ENCODE results near the gene POU5F1. TPM values are rescaled to one million over a fixed set of nuclear protein-coding genes. Genes with fewer than 3 reads are reported as not detected.

The POU5F1 gene
- total and polyA plus RNA-seq, 12 donors: 0.29 to 2.0 (median 0.39) TPM; not detected in 1

GRCh38 chr6:31157513-31158139 lies 12.9 kb downstream of the POU5F1 start, which contains the start of gene CCHCR1:
TSS of gene CCHCR1 (minus strand) at chr6:31157802. CDS start at chr6:31157600, 202 bp downstream.
- Histone ChIP-seq H3K27me3 (no peaks in the 10 kb centered on the region), H3K4me1 (peaks cover 3 to 32% (median 21%) of the 10 kb centered on the region in 9 donors), H3K9me3 (no peaks in the 10 kb centered on the region), H3K4me3 (peak within 1 kb of the TSS; percentile 32 to 99 (median 68)), H3K36me3 (peaks cover 0 to 47% (median 0%) of the 10 kb centered on the region in 9 donors), H3K27ac (peak within 1 kb of the TSS in 9 of 10 donors; percentile 27 to 86 (median 74))
- WGBS, 2 donors: 7 to 9% methylated on average over 14 of the region's 14 CpGs
- DNase-seq: no peak
- ATAC-seq: peak in 5 of 8 donors; percentile 15 to 55 (median 16)
- TF ChIP-seq, protein P1, sequence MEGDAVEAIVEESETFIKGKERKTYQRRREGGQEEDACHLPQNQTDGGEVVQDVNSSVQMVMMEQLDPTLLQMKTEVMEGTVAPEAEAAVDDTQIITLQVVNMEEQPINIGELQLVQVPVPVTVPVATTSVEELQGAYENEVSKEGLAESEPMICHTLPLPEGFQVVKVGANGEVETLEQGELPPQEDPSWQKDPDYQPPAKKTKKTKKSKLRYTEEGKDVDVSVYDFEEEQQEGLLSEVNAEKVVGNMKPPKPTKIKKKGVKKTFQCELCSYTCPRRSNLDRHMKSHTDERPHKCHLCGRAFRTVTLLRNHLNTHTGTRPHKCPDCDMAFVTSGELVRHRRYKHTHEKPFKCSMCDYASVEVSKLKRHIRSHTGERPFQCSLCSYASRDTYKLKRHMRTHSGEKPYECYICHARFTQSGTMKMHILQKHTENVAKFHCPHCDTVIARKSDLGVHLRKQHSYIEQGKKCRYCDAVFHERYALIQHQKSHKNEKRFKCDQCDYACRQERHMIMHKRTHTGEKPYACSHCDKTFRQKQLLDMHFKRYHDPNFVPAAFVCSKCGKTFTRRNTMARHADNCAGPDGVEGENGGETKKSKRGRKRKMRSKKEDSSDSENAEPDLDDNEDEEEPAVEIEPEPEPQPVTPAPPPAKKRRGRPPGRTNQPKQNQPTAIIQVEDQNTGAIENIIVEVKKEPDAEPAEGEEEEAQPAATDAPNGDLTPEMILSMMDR (IDR thresholded peaks at IDR 0.05): no peak
- intact Hi-C loops (cut with DNase I): loop anchor here in 1 of 10 donors (5.0 kb wide), 1 partner anchor 35 kb away; no protein-coding TSS in a partner anchor

GRCh38 chr6:31156641-31157040 lies 13.8 kb downstream of the POU5F1 start:
- intact Hi-C loops (cut with DNase I): loop anchor here in 1 of 10 donors (5.0 kb wide), 1 partner anchor 36 kb away; no protein-coding TSS in a partner anchor

GRCh38 chr6:31154436-31154835 lies 16.0 kb downstream of the POU5F1 start:
- ATAC-seq (no peak), DNase-seq (no peak)

More at GRCh38 chr6:31156641-31157040, 13.8 kb downstream of the POU5F1 start:
- no peak for ATAC-seq
- H3K4me1 ChIP-seq: peaks cover 3 to 32% (median 21%) of the 10 kb centered on the region in 9 donors
- DNase-seq: no peak
- no peaks in the 10 kb centered on the region for H3K27me3 ChIP-seq
- H3K36me3 ChIP-seq: peaks cover 0 to 40% (median 0%) of the 10 kb centered on the region in 9 donors
- WGBS, 2 donors: 94 to 97% methylated on average over 7 of the region's 7 CpGs
- TF ChIP-seq, protein P1 (IDR thresholded peaks at IDR 0.05): no peak
- no peak overlapping the region for H3K4me3 ChIP-seq
- H3K27ac ChIP-seq: no peak overlapping the region
- H3K9me3 ChIP-seq: no peaks in the 10 kb centered on the region

DNA sequence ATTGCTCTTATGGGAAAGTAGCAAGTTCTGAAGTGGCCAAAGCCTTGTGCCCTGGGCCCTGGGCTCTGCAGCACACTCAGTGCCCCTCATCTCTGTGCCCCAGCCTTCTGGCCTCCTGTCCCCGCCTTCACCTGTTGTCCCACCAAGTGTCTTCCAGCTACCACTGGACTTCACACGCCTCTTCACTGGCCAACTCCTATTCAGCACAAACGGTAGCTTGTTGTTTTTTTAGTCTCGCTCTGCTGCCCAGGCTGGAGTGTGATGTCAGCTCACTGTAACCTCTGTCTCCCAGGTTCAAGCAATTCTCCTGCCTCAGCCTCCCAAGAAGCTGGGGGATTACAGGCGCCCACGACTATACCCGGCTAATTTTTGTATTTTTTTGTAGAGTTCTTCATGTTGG lies 17.7 kb downstream of the POU5F1 start:
- TF ChIP-seq, protein P1 (IDR thresholded peaks at IDR 0.05): no peak
- intact Hi-C loops (cut with DNase I): no loop called here
- DNase-seq (no peak), ATAC-seq (no peak)
- peaks cover 3 to 11% (median 7%) of the 10 kb centered on the region in 9 donors for H3K4me1 ChIP-seq
- no peaks in the 10 kb centered on the region for H3K9me3 ChIP-seq
- H3K36me3 ChIP-seq: peaks cover 0 to 66% (median 0%) of the 10 kb centered on the region in 9 donors
- no peak overlapping the region for H3K27ac ChIP-seq
- no peak overlapping the region for H3K4me3 ChIP-seq
- H3K27me3 ChIP-seq: no peaks in the 10 kb centered on the region
- WGBS, 2 donors: 89 to 95% methylated on average over 7 of the region's 7 CpGs

More at GRCh38 chr6:31154436-31154835, 16.0 kb downstream of the POU5F1 start:
- intact Hi-C loops (cut with DNase I): no loop called here
- Histone ChIP-seq H3K4me1 (peaks cover 3 to 20% (median 16%) of the 10 kb centered on the region in 9 donors), H3K27ac (no peak overlapping the region), H3K36me3 (peaks cover 0 to 53% (median 0%) of the 10 kb centered on the region in 9 donors), H3K27me3 (no peaks in the 10 kb centered on the region), H3K9me3 (no peaks in the 10 kb centered on the region), H3K4me3 (no peak overlapping the region)
- TF ChIP-seq, protein P1 (IDR thresholded peaks at IDR 0.05): no peak
- WGBS, 2 donors: 87 to 97% methylated on average over 15 of the region's 15 CpGs

Data from heart right ventricle (tissue), 16 donors.